IPS-11a (cell line): ENCODE data around the gene MYOD1.

Source experiments
- H3K4me3 ChIP-seq: one replicate; pipeline ENCODE4 v1.5.1; 2013; ENCODE audit warnings: low read depth, low read length, control low read depth

Gene MYOD1

GRCh38 chr11:17769218-17769617, 49.8 kb downstream of the MYOD1 start:
- no peak overlapping the region for H3K4me3 ChIP-seq

DNA sequence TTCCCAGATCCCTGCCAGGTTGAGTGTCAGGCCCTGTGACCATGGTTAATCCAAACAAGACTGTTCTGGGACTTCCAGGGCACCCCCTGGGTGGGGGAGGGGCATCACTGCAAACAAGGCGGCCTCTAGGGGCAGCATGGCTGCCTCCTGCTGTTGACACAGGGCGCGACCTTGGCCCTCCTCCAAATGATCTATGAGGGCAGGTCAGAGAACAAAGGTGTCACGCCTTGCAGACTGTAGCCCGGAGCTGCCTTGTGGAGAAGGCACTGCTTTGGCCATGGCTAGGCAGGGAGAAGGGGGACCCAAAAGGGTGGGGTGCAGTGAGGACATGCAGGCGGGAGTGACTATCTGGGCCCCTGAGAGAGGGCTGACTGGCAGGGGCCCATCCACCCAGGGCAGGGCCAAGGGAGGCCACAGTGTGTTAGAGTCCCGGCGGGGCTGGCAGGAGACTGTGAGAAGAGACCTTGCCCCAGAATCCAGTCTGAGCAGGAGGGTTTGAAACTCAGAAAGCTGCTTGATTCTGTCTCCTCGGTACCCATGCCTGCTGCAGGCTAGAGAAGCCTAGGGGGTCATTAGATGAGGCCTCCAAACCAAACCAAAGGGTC, 50.8 kb downstream of the MYOD1 start:
- no peak overlapping the region for H3K4me3 ChIP-seq

DNA sequence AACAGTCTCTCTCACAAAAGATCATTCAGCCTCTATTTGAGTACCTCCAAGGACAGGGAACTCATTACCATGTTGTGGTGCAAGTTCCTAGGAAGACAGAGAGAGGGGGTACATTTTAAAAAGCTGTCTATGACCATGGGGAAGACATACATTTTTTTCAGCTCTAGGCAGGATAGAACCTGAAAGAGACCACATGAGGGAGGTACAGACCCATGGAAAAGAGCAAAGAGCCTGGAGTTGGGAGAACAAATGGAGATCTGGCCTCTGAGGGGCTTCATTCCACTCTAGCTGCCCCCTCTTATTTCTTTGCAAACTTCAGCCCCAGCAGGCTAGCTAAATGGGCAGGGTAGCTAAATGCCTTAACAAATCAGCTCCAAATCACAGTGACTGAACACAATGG, 51.5 kb downstream of the MYOD1 start:
- H3K4me3 ChIP-seq: no peak overlapping the region

GRCh38 chr11:17771415-17771814, 52.0 kb downstream of the MYOD1 start:
- no peak overlapping the region for H3K4me3 ChIP-seq
